HUES64 (cell line): ENCODE data around the gene PEAK3.

Experiments used
- H3K27ac ChIP-seq: 2 replicates; pipeline ENCODE4 v1.7.0; 2013; ENCODE audit warnings: low read depth, low read length, inconsistent platforms
- H3K27me3 ChIP-seq: 2 replicates; pipeline ENCODE4 v1.6.1; 2013; ENCODE audit warnings: mild to moderate bottlenecking, low read length; ENCODE audit not compliant: insufficient read depth
- H3K36me3 ChIP-seq: 2 replicates; pipeline ENCODE4 v1.6.1; 2013; ENCODE audit warnings: mild to moderate bottlenecking, low read length; ENCODE audit not compliant: insufficient read depth
- H3K4me1 ChIP-seq: 2 replicates; pipeline ENCODE4 v1.6.1; 2013; ENCODE audit warnings: mild to moderate bottlenecking, low read length, moderate library complexity; ENCODE audit not compliant: insufficient read depth
- H3K4me3 ChIP-seq: 2 replicates; pipeline ENCODE4 v1.5.1; 2013; ENCODE audit warnings: mild to moderate bottlenecking, low read length, moderate library complexity
- H3K9ac ChIP-seq: 2 replicates; pipeline ENCODE4 v1.6.1; 2013; ENCODE audit warnings: mild to moderate bottlenecking, low read depth, low read length
- H3K9me3 ChIP-seq: 2 replicates; pipeline ENCODE4 v1.6.1; 2013; ENCODE audit warnings: low read depth, low read length; ENCODE audit not compliant: insufficient read depth
- WGBS: fragments of 150-250, 120-280 bp; methylation state at CpG from one replicate; pipeline ENCODE4 v1.1.7; 2013; ENCODE audit warnings: missing lambda C conversion rate; 5-methylcytosine and 5-hydroxymethylcytosine counted together

PEAK3 gene

GRCh38 chr19:2246014-2246620 is 35.9 kb downstream of the PEAK3 start:
- Histone ChIP-seq H3K4me3 (no peak overlapping the region), H3K27me3 (peaks cover 12% of the 10 kb centered on the region), H3K9me3 (no peaks in the 10 kb centered on the region), H3K36me3 (peaks cover 68% of the 10 kb centered on the region), H3K4me1 (no peaks in the 10 kb centered on the region), H3K9ac (no peak overlapping the region), H3K27ac (no peak overlapping the region)
- WGBS, result 93% methylated on average over 25 of the region's 25 CpGs

- Histone ChIP-seq H3K9me3 (no peaks in the 10 kb centered on the region), H3K36me3 (peaks cover 73% of the 10 kb centered on the region), H3K4me1 (peaks cover 7% of the 10 kb centered on the region), H3K27me3 (peaks cover 3% of the 10 kb centered on the region; the same call in 1 of the 2 replicates), H3K27ac (no peak overlapping the region), H3K4me3 (no peak overlapping the region), H3K9ac (no peak overlapping the region)
- WGBS, result 97% methylated on average over 15 of the region's 15 CpGs
Observed at GRCh38 chr19:2245273-2245672, 36.7 kb downstream of the PEAK3 start.

GRCh38 chr19:2244486-2244885 is 37.5 kb downstream of the PEAK3 start:
- Histone ChIP-seq H3K4me1 (peaks cover 15% of the 10 kb centered on the region), H3K27ac (no peak overlapping the region), H3K9ac (no peak overlapping the region), H3K27me3 (no peaks in the 10 kb centered on the region), H3K9me3 (no peaks in the 10 kb centered on the region), H3K4me3 (no peak overlapping the region), H3K36me3 (peaks cover 73% of the 10 kb centered on the region)
- WGBS, result 96% methylated on average over 21 of the region's 21 CpGs

- peaks cover 18% of the 10 kb centered on the region for H3K4me1 ChIP-seq
- 92% methylated on average over 12 of the region's 12 CpGs for WGBS
- H3K4me3 ChIP-seq, result no peak overlapping the region
- no peak overlapping the region for H3K9ac ChIP-seq
- H3K36me3 ChIP-seq, result peaks cover 73% of the 10 kb centered on the region
- H3K27ac ChIP-seq, result no peak overlapping the region
- no peaks in the 10 kb centered on the region for H3K27me3 ChIP-seq
- no peaks in the 10 kb centered on the region for H3K9me3 ChIP-seq
Observed at GRCh38 chr19:2244125-2244411, 37.9 kb downstream of the PEAK3 start.

- H3K9me3 ChIP-seq, result no peaks in the 10 kb centered on the region
- WGBS, result 91% methylated on average over 32 of the region's 32 CpGs
- peaks cover 73% of the 10 kb centered on the region for H3K36me3 ChIP-seq
- no peak overlapping the region for H3K27ac ChIP-seq
- no peak overlapping the region for H3K9ac ChIP-seq
- H3K4me3 ChIP-seq, result no peak overlapping the region
- H3K4me1 ChIP-seq, result peaks cover 22% of the 10 kb centered on the region
- H3K27me3 ChIP-seq, result no peaks in the 10 kb centered on the region
Observed at GRCh38 chr19:2243274-2244124, 38.5 kb downstream of the PEAK3 start.

- H3K9me3 ChIP-seq, result no peaks in the 10 kb centered on the region
- H3K9ac ChIP-seq, result 0 out of 2 replicates have a peak overlapping the region, but pooled peaks have one; percentile 33
- H3K27ac ChIP-seq, result no peak overlapping the region
- no peak overlapping the region for H3K4me3 ChIP-seq
- H3K36me3 ChIP-seq, result peaks cover 76% of the 10 kb centered on the region
- H3K4me1 ChIP-seq, result peaks cover 29% of the 10 kb centered on the region
- 93% methylated on average over 8 of the region's 8 CpGs for WGBS
- no peaks in the 10 kb centered on the region for H3K27me3 ChIP-seq
Observed at GRCh38 chr19:2242816-2243215, 39.2 kb downstream of the PEAK3 start.

GRCh38 chr19:2242092-2242537 is 39.9 kb downstream of the PEAK3 start:
- H3K4me3 ChIP-seq, result no peak overlapping the region
- no peaks in the 10 kb centered on the region for H3K9me3 ChIP-seq
- no peaks in the 10 kb centered on the region for H3K27me3 ChIP-seq
- H3K9ac ChIP-seq, result peak overlapping the region; percentile 33; the same call in 1 of the 2 replicates
- peaks cover 33% of the 10 kb centered on the region for H3K4me1 ChIP-seq
- H3K27ac ChIP-seq, result no peak overlapping the region
- peaks cover 70% of the 10 kb centered on the region for H3K36me3 ChIP-seq
- WGBS, result 95% methylated on average over 12 of the region's 12 CpGs

- Histone ChIP-seq H3K4me1 (peaks cover 33% of the 10 kb centered on the region), H3K27me3 (no peaks in the 10 kb centered on the region), H3K27ac (0 out of 2 replicates have a peak overlapping the region, but pooled peaks have one; percentile 2), H3K36me3 (peaks cover 60% of the 10 kb centered on the region), H3K4me3 (0 out of 2 replicates have a peak overlapping the region, but pooled peaks have one; percentile 77), H3K9ac (peak overlapping the region; percentile 34; the same call in 1 of the 2 replicates), H3K9me3 (no peaks in the 10 kb centered on the region)
- WGBS, result 91% methylated on average over 41 of the region's 41 CpGs
Observed at GRCh38 chr19:2240881-2241760, 40.9 kb downstream of the PEAK3 start.

GRCh38 chr19:2239771-2240770 is 41.9 kb downstream of the PEAK3 start:
- Histone ChIP-seq H3K9ac (peak overlapping the region; percentile 61), H3K9me3 (no peaks in the 10 kb centered on the region), H3K4me1 (peaks cover 33% of the 10 kb centered on the region), H3K36me3 (peaks cover 49% of the 10 kb centered on the region), H3K4me3 (peak overlapping the region; percentile 77), H3K27ac (peak overlapping the region; percentile 45; the same call in 1 of the 2 replicates), H3K27me3 (no peaks in the 10 kb centered on the region)
- 41% methylated on average over 34 of the region's 34 CpGs for WGBS

GRCh38 chr19:2239173-2239572 is 42.8 kb downstream of the PEAK3 start:
- Histone ChIP-seq H3K4me3 (peak overlapping the region; percentile 77), H3K9ac (peak overlapping the region; percentile 61; the same call in 1 of the 2 replicates), H3K36me3 (peaks cover 44% of the 10 kb centered on the region), H3K4me1 (peaks cover 33% of the 10 kb centered on the region), H3K27me3 (no peaks in the 10 kb centered on the region), H3K9me3 (no peaks in the 10 kb centered on the region), H3K27ac (no peak overlapping the region)
- 65% methylated on average over 10 of the region's 10 CpGs for whole genome bisulfite sequencing
